Neural cell (in vitro differentiated cells): ENCODE results near the gene R3HDM4. TPM values are rescaled to one million over a fixed set of nuclear protein-coding genes. Genes with fewer than 3 reads are reported as not detected.
A peak's percentile ranks its signal among the peaks of the same experiment; 100 is the strongest.

Source experiments
- H2AFZ ChIP-seq: fragments of 200-600, 300-800 bp; sonication (generic), shearing (Covaris generic); 2 replicates; pipeline ENCODE4 v1.6.0; 2014; ENCODE audit warnings: low read depth, mild to moderate bottlenecking, antibody characterized with exemption, low read length, moderate library complexity
- H3F3A ChIP-seq: fragments of 200-600 bp; shearing (Covaris generic); 2 replicates; pipeline ENCODE4 v1.6.1; 2016; ENCODE audit warnings: mild to moderate bottlenecking, moderate library complexity, mixed read lengths, antibody characterized with exemption, low read length; ENCODE audit not compliant: insufficient read depth, poor library complexity, severe bottlenecking
- H3K27ac ChIP-seq: fragments of 200-600, 300-800 bp; sonication (generic), shearing (Covaris generic); 2 replicates; pipeline ENCODE4 v1.5.1; 2014; ENCODE audit warnings: mild to moderate bottlenecking, low read length, moderate library complexity
- H3K27me3 ChIP-seq: fragments of 300-800, 200-600 bp; sonication (generic), shearing (Covaris generic); 2 replicates; pipeline ENCODE4 v1.6.0; 2014; ENCODE audit warnings: mild to moderate bottlenecking, low read depth, low read length, moderate library complexity; ENCODE audit not compliant: insufficient read depth
- H3K36me3 ChIP-seq: fragments of 300-800, 200-600 bp; sonication (generic), shearing (Covaris generic); 2 replicates; pipeline ENCODE4 v1.5.1; 2014; ENCODE audit warnings: mild to moderate bottlenecking, antibody characterized with exemption, low read length, moderate library complexity; ENCODE audit not compliant: insufficient read depth
- H3K4me2 ChIP-seq: fragments of 300-800, 200-600 bp; sonication (generic), shearing (Covaris generic); 2 replicates; pipeline ENCODE4 v1.6.0; 2014; ENCODE audit warnings: mild to moderate bottlenecking, low read length
- H3K4me3 ChIP-seq: fragments of 300-800, 200-600 bp; sonication (generic), shearing (Covaris generic); 2 replicates; pipeline ENCODE4 v1.5.1; 2014; ENCODE audit warnings: mild to moderate bottlenecking, low read length, moderate library complexity
- H3K79me2 ChIP-seq: fragments of 200-600 bp; shearing (Covaris generic); replicated peaks from 2 replicates; pipeline ENCODE4 v1.6.0; 2014; ENCODE audit warnings: mild to moderate bottlenecking, low read length, moderate library complexity; ENCODE audit not compliant: insufficient read depth
- H3K9ac ChIP-seq: fragments of 300-800, 200-600 bp; sonication (generic), shearing (Covaris generic); 2 replicates; pipeline ENCODE4 v1.6.1; 2016; ENCODE audit warnings: mild to moderate bottlenecking, low read length, mixed read lengths
- H3K9me2 ChIP-seq: fragments of 200-600 bp; shearing (Covaris generic); 2 replicates; pipeline ENCODE4 v1.6.1; 2016; ENCODE audit warnings: mild to moderate bottlenecking, low read length, mixed read lengths; ENCODE audit not compliant: insufficient read depth
- H3K9me3 ChIP-seq: fragments of 200-600, 300-800 bp; sonication (generic), shearing (Covaris generic); 2 replicates; pipeline ENCODE4 v1.6.1; 2016; ENCODE audit warnings: mild to moderate bottlenecking, mixed run types, low read length, moderate library complexity, mixed read lengths
- H4K20me1 ChIP-seq: fragments of 200-600 bp; shearing (Covaris generic); 2 replicates; pipeline ENCODE4 v1.6.1; 2016; ENCODE audit warnings: mild to moderate bottlenecking, mixed run types; ENCODE audit not compliant: insufficient read depth
- CTCF ChIP-seq: fragments of 450-650 bp; IDR thresholded peaks from 2 replicates; pipeline ENCODE4 v1.5.1; 2014; ENCODE audit warnings: antibody characterized with exemption, mild to moderate bottlenecking, moderate library complexity; ENCODE audit not compliant: poor library complexity, severe bottlenecking
- EP300 ChIP-seq: fragments of 450-650 bp; conservative IDR thresholded peaks from 2 replicates; pipeline ENCODE4 v1.6.1; 2014; ENCODE audit warnings: antibody characterized with exemption, mild to moderate bottlenecking, moderate library complexity; ENCODE audit not compliant: poor library complexity, severe bottlenecking
- EZH2 ChIP-seq: fragments of 200-600, 300-800 bp; shearing (Covaris generic), sonication (generic); IDR thresholded peaks from 2 replicates; pipeline ENCODE4 v1.6.1; 2014; ENCODE audit warnings: antibody characterized with exemption, low read length, borderline replicate concordance, mild to moderate bottlenecking; ENCODE audit not compliant: insufficient read depth, poor library complexity, severe bottlenecking
- MXI1 ChIP-seq: fragments of 450-650 bp; conservative IDR thresholded peaks from 2 replicates; pipeline ENCODE4 v1.6.1; 2014; ENCODE audit warnings: antibody characterized with exemption, mild to moderate bottlenecking; ENCODE audit not compliant: poor library complexity, severe bottlenecking
- POLR2AphosphoS5 ChIP-seq: IDR thresholded peaks from 2 replicates; pipeline ENCODE4 v1.6.1; 2012
- RAD21 ChIP-seq: fragments of 450-650 bp; conservative IDR thresholded peaks from 2 replicates; pipeline ENCODE4 v1.6.1; 2014; ENCODE audit warnings: antibody characterized with exemption, mild to moderate bottlenecking, moderate library complexity
- REST ChIP-seq: IDR thresholded peaks from 2 replicates; pipeline ENCODE4 v1.6.1; 2012; ENCODE audit warnings: borderline replicate concordance
- SMC3 ChIP-seq: fragments of 450-650 bp; conservative IDR thresholded peaks from 2 replicates; pipeline ENCODE4 v1.6.1; 2014; ENCODE audit warnings: antibody characterized with exemption, mild to moderate bottlenecking, moderate library complexity; ENCODE audit not compliant: poor library complexity
- TAF1 ChIP-seq: IDR thresholded peaks from 2 replicates; pipeline ENCODE4 v1.6.1; 2012; ENCODE audit warnings: low read depth
- polyA plus RNA-seq: library from polyadenylated mRNA; depleted of rRNA; stranded (reverse); fragments of >200 nt; gene quantifications from 2 replicates; pipeline ENCODE4 v1.2.3, GENCODE V29; 2014

R3HDM4 gene
- polyA plus RNA-seq, 1 donor from 2014 or later: 51.2 TPM

DNA sequence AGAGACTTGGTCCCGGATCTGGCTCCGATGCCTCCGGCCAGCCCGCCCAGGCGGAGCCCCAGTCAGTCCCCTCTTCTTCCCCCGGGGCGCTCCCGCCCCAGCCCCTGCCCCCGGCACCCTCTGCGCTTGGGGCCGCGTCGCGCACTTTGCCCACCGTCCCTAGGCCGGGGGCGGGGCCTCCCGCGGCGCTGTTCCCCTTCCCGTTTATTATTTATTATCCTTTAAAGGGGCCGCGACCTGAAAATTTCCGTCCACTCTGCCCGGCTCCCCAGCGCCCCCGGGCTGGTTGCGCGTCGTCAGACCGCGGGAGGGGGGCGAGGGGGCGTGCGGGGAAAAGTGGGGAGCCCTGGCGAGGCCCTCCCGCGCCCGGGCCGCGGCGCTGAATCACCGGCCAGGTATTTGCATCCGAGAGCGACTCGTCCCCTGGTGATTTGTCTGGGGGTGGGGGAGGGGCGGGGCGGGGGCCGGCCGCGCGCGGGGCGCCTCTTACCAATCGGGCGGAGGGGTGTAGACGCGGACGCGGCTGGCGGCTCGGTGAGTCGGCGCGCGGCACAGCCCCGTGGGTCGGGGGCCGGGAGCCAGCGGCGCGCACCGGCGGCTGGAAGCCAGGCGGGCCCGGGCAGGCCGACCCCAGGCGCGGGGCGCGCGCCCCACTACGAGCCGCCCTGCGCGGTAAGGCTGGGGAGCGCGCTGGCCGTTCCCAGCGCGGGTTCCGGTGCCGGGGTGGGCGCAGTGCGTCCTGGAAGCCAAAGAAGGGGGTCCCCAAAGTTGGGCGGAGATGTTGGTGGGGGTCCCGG, 12.7 kb upstream of the R3HDM4 start, which contains the start of gene ARID3A:
ARID3A (plus strand) TSS at position 510 of the 797 bp plus-strand sequence. CDS start 3,494 bp downstream, outside the sequence.
- H3K4me3 ChIP-seq: peak within 1 kb of the TSS; percentile 84
- H3K27me3 ChIP-seq: peaks cover 7% of the 10 kb centered on the region
- TF ChIP-seq MXI1 (peak; percentile 3), RAD21 (no peak), REST (peak; percentile 9), EZH2 (no peak), CTCF (no peak), TAF1 (no peak), POLR2AphosphoS5 (peak; percentile 32), SMC3 (no peak), EP300 (no peak)
- no peaks in the 10 kb centered on the region for H3F3A ChIP-seq
- H3K27ac ChIP-seq: peak within 1 kb of the TSS; percentile 82
- no peaks in the 10 kb centered on the region for H3K9me3 ChIP-seq
- H3K9me2 ChIP-seq: no peaks in the 10 kb centered on the region
- no peaks in the 10 kb centered on the region for H3K36me3 ChIP-seq
- H3K9ac ChIP-seq: peak within 1 kb of the TSS; percentile 85
- peak within 1 kb of the TSS; percentile 40 for H2AFZ ChIP-seq
- no peaks in the 10 kb centered on the region for H4K20me1 ChIP-seq
- no peak within 1 kb of the TSS for H3K4me2 ChIP-seq
- H3K79me2 ChIP-seq: peaks cover 11% of the 10 kb centered on the region

- peak overlapping the region; percentile 84 for H3K4me3 ChIP-seq
- H2AFZ ChIP-seq: peak overlapping the region; percentile 21
- no peaks in the 10 kb centered on the region for H3K9me2 ChIP-seq
- TF ChIP-seq TAF1 (no peak), SMC3 (no peak), POLR2AphosphoS5 (no peak), RAD21 (no peak), EZH2 (no peak), MXI1 (peak; percentile 45), REST (no peak)
- H3K9me3 ChIP-seq: no peaks in the 10 kb centered on the region
- no peaks in the 10 kb centered on the region for H3K36me3 ChIP-seq
- peaks cover 13% of the 10 kb centered on the region for H3K27me3 ChIP-seq
- peak overlapping the region; percentile 82 for H3K27ac ChIP-seq
- no peak overlapping the region for H3K4me2 ChIP-seq
- no peaks in the 10 kb centered on the region for H4K20me1 ChIP-seq
- H3F3A ChIP-seq: no peaks in the 10 kb centered on the region
- peak overlapping the region; percentile 85 for H3K9ac ChIP-seq
- peaks cover 11% of the 10 kb centered on the region for H3K79me2 ChIP-seq
Observed at GRCh38 chr19:925087-925525, 12.1 kb upstream of the R3HDM4 start.
